HG02763 (cell line): ENCODE results near the gene MLLT3.

Experiments
- ATAC-seq: cut with Tn5 transposase; IDR thresholded peaks from one replicate; pipeline ENCODE4 v1.9.1; 2021; ENCODE audit warnings: mild to moderate bottlenecking, moderate library complexity; ENCODE audit not compliant: unreplicated experiment

Gene MLLT3

GRCh38 chr9:20353931-20354652 is 268.2 kb downstream of the MLLT3 start:
- no peak for ATAC-seq

DNA sequence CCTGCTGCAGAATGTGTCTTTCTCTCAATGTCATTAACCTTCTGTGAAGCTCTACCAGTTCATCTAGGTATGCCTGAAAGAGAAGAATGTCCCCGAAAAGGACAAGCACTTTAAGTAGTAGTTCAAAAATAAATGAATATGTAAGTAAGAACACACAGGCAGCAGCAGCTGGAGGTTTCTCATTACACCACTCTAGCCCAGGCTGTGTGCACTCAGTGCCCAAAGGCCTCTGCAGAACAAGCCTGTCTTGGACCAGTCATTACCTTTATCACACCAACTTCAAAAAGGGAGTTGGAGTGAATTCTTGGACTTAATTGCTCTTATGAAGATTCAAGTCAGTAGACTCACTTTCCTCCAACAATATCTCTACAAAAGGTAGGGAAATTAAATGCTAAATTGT is 268.8 kb downstream of the MLLT3 start:
- ATAC-seq, result peak; percentile 38

GRCh38 chr9:20352591-20352990 is 269.7 kb downstream of the MLLT3 start:
- ATAC-seq, result no peak

- no peak for ATAC-seq
Observed at GRCh38 chr9:20351715-20352114, 270.6 kb downstream of the MLLT3 start.

DNA sequence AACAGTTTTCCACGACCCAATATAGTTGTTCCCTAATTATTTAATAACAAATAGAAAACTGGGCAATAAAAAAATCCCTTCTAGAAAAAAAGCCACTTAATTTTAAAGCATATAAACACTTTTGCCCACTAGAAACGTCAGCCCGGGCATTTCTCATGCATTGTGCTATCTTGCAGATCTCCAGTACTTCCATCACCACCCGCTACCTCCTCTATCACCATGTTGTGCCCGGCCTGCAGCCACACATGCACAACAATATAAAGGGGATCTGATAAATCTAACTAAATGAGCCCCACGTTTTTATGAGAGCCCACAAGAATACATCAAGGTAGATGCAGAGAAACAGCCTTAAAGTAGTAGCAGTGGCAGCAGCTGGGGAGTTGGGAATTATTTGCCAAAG is 272.7 kb downstream of the MLLT3 start:
- no peak for ATAC-seq

DNA sequence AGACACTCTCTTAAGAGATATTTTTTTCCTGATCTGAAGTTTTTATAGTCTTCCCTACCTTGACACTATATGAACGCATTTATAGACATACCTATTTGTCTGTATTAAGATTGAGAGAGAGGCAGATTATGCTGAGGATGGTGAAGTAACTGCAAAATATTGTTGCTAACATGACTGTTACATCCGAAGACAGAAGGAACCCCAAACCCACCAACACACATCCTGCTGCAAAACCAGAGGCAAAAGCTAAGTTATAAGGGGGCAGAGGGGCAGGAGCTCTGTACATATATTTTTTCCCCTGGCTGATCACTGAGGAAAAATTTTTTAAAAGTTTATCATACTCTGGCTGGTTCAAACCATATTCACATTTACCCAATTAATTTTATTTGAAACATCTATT is 279.0 kb downstream of the MLLT3 start:
- no peak for ATAC-seq

DNA sequence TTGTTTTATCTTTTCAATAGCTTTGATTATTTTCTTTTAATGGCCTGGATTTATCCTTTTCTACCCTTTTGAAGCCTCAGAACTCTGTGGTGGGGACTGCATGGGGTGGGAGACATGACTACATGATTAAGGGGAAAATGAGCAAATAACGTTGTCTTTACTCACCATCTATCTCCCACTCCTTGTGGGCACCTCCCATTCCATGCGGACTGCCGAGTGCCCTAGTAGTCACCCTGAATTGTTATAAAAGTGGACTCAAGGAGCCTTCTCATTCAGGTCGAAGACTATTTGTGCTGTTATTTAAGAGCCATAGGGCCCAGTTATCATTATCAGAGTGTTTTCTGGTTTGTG is 281.8 kb downstream of the MLLT3 start:
- ATAC-seq, result no peak

DNA sequence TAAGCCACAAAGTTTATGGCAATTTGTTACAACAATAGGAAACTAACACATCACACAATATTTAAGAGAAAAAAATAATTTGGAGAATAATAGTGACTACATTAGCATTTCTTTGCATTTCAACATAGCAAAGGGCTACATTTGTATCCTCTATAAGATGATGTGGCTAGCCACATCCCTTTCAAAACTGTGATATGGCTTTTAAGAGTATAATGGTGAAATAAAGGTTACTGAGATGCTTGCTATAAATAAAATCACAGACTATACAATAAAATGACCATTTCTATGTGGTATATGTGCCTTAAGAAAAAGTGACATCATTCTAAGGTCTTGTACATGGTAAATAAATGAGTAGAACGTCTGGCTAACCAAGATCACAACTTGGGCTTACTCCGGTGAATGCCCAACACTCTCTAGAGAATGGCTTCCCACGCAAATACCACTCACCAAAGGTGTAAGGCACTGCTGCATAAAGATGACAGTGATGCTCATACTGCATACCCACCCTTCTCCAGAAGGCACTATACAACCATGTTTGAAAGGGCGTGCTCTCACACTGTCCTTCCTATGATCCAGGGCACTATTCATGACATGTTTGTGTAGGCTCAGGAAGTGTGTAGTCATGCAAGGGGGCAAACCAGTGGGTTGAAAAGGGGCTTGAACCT is 286.5 kb downstream of the MLLT3 start:
- ATAC-seq, result no peak

GRCh38 chr9:20333991-20334390 is 288.3 kb downstream of the MLLT3 start:
- no peak for ATAC-seq

- peak; percentile 81 for ATAC-seq
Observed at GRCh38 chr9:20331095-20331685, 291.1 kb downstream of the MLLT3 start.

DNA sequence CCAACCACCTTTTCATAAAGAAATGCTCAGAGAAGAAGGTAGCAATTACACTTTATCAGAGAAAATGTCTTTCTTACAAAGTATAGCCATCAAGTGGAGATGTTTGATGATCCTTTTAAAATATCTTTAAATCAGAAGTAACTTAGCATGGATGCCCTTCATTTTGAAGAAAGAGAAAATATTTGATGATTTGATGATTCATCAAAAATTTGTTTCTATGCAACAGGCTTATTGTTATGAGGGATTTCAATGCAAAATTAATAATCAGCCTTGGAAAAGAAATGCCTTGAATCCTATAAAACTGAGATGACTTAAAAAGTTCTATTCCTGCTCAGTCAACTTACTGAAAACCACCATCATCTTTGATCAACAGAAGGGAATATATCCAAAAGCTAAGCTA is 291.6 kb downstream of the MLLT3 start:
- ATAC-seq, result no peak

DNA sequence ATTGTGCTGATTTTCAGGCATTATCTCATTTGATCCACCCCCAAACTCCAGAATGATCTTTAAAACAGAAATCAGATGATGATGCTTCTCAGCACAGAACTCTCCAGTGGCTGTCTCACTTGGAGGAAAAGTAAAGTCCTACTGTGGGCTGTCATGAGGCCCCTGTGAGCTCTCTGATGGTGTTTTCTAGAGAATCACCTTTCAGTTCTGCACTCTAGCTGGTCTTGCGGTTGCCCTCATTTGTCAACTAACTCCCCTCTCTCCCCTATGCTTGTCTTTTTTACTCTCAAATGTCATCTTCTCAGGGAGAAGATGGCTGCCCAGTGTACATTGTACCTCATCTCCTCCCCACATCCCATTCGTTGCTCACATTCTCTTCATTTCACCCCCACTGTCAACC is 295.8 kb downstream of the MLLT3 start:
- no peak for ATAC-seq

GRCh38 chr9:20325008-20325407 is 297.3 kb downstream of the MLLT3 start:
- no peak for ATAC-seq

GRCh38 chr9:20322212-20322611 is 300.1 kb downstream of the MLLT3 start:
- no peak for ATAC-seq

DNA sequence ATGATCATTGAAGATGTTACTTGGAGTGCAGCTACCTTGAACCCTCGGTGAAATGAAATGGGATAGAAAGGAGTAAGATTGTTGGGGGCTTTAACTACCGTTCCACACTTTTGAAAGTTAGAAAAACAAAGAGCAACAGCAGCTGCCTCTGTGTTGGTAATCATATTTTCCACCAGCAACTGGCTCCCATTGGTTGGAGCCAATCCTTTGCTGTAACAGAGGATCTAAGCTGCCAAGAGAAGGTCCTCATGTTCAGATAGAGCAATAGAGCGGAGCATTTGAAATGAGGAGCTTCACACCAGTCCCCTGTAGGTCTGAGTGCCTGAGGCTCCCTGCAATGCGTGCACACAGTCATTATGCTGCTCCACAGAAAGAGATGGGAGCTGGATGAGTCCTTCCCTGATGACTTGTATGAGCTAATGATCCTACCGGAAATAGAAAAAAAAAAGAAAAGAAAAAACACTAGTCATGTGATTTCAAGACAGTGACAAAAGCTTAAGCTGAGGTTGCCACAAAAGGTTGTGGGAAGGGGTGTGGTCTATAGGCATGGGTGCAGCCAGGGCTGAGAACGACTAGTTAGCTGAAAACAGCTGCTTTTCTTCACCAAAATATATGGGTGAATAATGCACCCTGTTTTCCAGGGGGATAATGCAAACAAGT is 300.7 kb downstream of the MLLT3 start:
- ATAC-seq, result no peak

DNA sequence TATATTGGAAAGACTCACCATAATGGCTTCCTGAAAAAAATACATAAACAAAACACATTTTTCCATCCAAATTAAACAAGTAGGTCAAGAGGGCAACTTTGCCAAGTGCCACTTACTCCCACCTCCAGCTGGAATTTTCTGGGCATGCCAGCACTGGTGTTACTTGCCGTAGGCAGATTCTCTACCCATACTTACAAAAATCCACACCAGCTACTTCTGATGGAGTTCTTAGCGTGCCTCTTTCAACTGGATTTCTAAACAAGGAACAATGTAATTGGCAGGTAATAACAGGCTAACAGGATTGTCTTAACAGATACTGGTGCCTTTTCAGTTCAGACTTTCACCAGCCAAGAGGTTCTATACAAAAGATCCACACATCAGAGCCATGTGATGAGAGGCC is 301.4 kb downstream of the MLLT3 start:
- no peak for ATAC-seq

- no peak for ATAC-seq
Observed at GRCh38 chr9:20319641-20320337, 302.5 kb downstream of the MLLT3 start.

- no peak for ATAC-seq
Observed at GRCh38 chr9:20319241-20319640, 303.1 kb downstream of the MLLT3 start.

GRCh38 chr9:20317701-20318100 is 304.6 kb downstream of the MLLT3 start:
- ATAC-seq, result no peak

DNA sequence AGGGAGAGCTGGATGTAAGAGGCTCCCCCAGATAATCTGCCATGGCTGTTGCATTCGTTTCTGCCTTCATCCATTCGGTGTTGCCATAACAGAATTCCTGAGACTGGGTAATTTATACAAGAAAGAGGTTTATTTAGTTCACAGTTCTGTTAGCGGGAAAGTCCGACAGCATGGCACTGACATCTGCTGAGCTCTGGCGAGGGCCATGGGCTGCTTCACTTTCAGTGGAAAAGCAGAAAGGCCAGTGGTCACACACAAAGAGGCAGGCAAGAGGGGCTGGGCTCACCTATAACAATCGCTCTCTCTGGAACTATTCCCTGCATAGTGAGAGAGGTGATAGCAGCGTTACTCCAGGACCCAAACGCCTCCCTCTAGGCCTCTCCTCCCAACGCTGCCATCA is 305.9 kb downstream of the MLLT3 start:
- ATAC-seq, result no peak

DNA sequence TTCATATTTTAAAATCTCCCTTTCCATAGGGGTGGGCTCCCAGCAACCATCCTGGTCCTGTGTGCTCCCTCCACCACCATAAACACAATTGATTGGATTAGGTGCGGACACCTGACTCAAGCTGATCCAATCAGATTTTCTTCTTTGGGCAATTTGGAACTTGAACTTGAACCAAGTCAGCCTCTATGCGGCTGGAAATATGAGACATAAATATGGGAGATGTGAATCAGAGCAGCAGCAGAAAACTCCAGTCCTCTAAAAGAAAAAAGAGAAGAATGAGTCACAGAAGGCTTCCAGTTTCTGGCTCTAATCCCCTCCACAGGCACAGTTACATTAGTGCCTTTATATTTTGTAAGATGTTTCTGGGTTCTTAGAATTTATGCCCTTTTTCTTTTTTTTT is 306.6 kb downstream of the MLLT3 start:
- ATAC-seq, result no peak
